ENCODE data around the gene NPFFR2. TPM values are rescaled to one million over a fixed set of nuclear protein-coding genes. Genes with fewer than 3 reads are reported as not detected.

Gene NPFFR2
- total and polyA plus RNA-seq, 9 of the 15 experiments (the other 6 are each of a cell fraction or from before 2014, with no cell fraction given) = 0.15 to 0.98 (median 0.48) TPM

- TF ChIP-seq ELK3 (CRISPR knock-in tag; IDR thresholded peaks at IDR 0.05) (no peak), ZNF407 (IDR thresholded peaks at IDR 0.05; ENCODE audit: low read depth) (no peak), MLX (CRISPR knock-in tag; conservative IDR thresholded peaks at IDR 0.05) (no peak), NFRKB (IDR thresholded peaks at IDR 0.05; ENCODE audit: low read depth) (no peak), ZNF436 (CRISPR knock-in tag; IDR thresholded peaks at IDR 0.05) (no peak), TSHZ1 (CRISPR knock-in tag; IDR thresholded peaks at IDR 0.05) (no peak), E2F4 (CRISPR knock-in tag; IDR thresholded peaks at IDR 0.05; ENCODE audit: low read depth) (no peak)
Measured at GRCh38 chr4:71995297-71995696, 36.5 kb upstream of the NPFFR2 start (continued).
